Endodermal cell (in vitro differentiated cells): ENCODE results near the gene KRTAP10-8. TPM values are rescaled to one million over a fixed set of nuclear protein-coding genes. Genes with fewer than 3 reads are reported as not detected.

Source experiments
- DNase-seq: peaks from one replicate; pipeline ENCODE4 v3.0.0-alpha.2; 2017
- H3K27ac ChIP-seq: 2 replicates; pipeline ENCODE4 v1.5.1; 2013; ENCODE audit warnings: mild to moderate bottlenecking, low read depth, low read length, moderate library complexity
- H3K27me3 ChIP-seq: 2 replicates; pipeline ENCODE4 v1.6.1; 2013; ENCODE audit warnings: mild to moderate bottlenecking, low read length, moderate library complexity; ENCODE audit not compliant: insufficient read depth, control insufficient read depth, poor library complexity, severe bottlenecking
- H3K36me3 ChIP-seq: 2 replicates; pipeline ENCODE4 v1.7.0; 2013; ENCODE audit warnings: mild to moderate bottlenecking, low read length, moderate library complexity; ENCODE audit not compliant: control insufficient read depth, insufficient read depth
- H3K4me1 ChIP-seq: one replicate; pipeline ENCODE4 v1.7.0; 2013; ENCODE audit warnings: low read length; ENCODE audit not compliant: control insufficient read depth, insufficient read depth
- H3K4me3 ChIP-seq: 2 replicates; pipeline ENCODE4 v1.5.1; 2013; ENCODE audit warnings: mild to moderate bottlenecking, low read length, moderate library complexity
- H3K9ac ChIP-seq: 2 replicates; pipeline ENCODE4 v1.6.1; 2013; ENCODE audit warnings: mild to moderate bottlenecking, low read length, moderate library complexity; ENCODE audit not compliant: poor library complexity, severe bottlenecking; ENCODE audit errors: extremely low read depth
- H3K9me3 ChIP-seq: 2 replicates; pipeline ENCODE4 v1.6.1; 2013; ENCODE audit warnings: mild to moderate bottlenecking, low read length, moderate library complexity; ENCODE audit not compliant: control insufficient read depth
- H3K27ac Mint-ChIP-seq: 2 replicates; pipeline ENCODE4 v1.8.0; 2020; ENCODE audit warnings: mixed read lengths
- H3K27me3 Mint-ChIP-seq: 2 replicates; pipeline ENCODE4 v1.8.0; 2021; ENCODE audit warnings: mild to moderate bottlenecking, mixed read lengths; ENCODE audit not compliant: insufficient read depth
- H3K36me3 Mint-ChIP-seq: 2 replicates; pipeline ENCODE4 v1.8.0; 2020; ENCODE audit warnings: low read depth, mixed read lengths
- H3K4me1 Mint-ChIP-seq: 2 replicates; pipeline ENCODE4 v1.8.0; 2020; ENCODE audit warnings: mixed read lengths
- H3K4me3 Mint-ChIP-seq: 2 replicates; pipeline ENCODE4 v1.8.0; 2020; ENCODE audit warnings: mild to moderate bottlenecking, moderate library complexity, mixed read lengths
- H3K9me3 Mint-ChIP-seq: 2 replicates; pipeline ENCODE4 v1.8.0; 2020; ENCODE audit warnings: mild to moderate bottlenecking, mixed read lengths
- WGBS, 2 experiments: methylation state at CpG; one replicate each; pipeline versions ENCODE4 v1.1.5 to v1.1.7; 2013; ENCODE audit warnings: missing lambda C conversion rate in 2 of 2, mixed read lengths in 1 of 2; ENCODE audit not compliant: insufficient coverage in 1 of 2, insufficient read length in 1 of 2; 5-methylcytosine and 5-hydroxymethylcytosine counted together
- long read RNA-seq, 4 experiments: library from polyadenylated mRNA in 2 of 4; library from RNA in 1 of 4; library from capped mRNA in 1 of 4; stranded (forward) in 3 of 4; unstranded in 1 of 4; transcript quantifications; one replicate each; pipeline ENCODE4 v2.0.0, GENCODE V29; 2020 to 2021; ENCODE audit warnings: inconsistent platforms in 1 of 4
- polyA plus RNA-seq, 2 experiments: library from polyadenylated mRNA; stranded (reverse); fragments of 50-300 nt; gene quantifications; one replicate each; pipeline ENCODE4 v1.2.3, GENCODE V29; 2013
- total RNA-seq, 2 donors: library from RNA; stranded (reverse); fragmentation: NEBNext Ultra II Directional in 1 of 2; extraction: Animal tissue kit (Norgen Biotek cat#: 25700) in 1 of 2; gene quantifications; 2 replicates in 1 of 2; 3 replicates in 1 of 2; pipeline ENCODE4 v1.2.1, GENCODE V29; 2021
- TF ChIP-seq, protein P1 (sequence below): fragments of 200-600 bp; sonication (generic); conservative IDR thresholded peaks from 2 replicates; pipeline ENCODE4 v1.5.0; 2021; ENCODE audit warnings: antibody characterized with exemption, mild to moderate bottlenecking

KRTAP10-8 gene
- total RNA-seq: not detected
- polyA plus RNA-seq (2013, experiment 1 of 2): not detected
- not detected for polyA plus RNA-seq (2013, experiment 2 of 2)
- long read RNA-seq, experiment 1: 0 reads
- long read RNA-seq, experiment 2: 0 reads
- long read RNA-seq, experiment 3: 0 reads
- long read RNA-seq, experiment 4: 0 reads

- no peaks in the 10 kb centered on the region for H3K27me3 ChIP-seq
- H3K4me3 ChIP-seq: no peak within 1 kb of the TSS
- H3K36me3 Mint-ChIP-seq: peaks cover 2% of the 10 kb centered on the region
- peaks cover 2% of the 10 kb centered on the region for H3K27me3 Mint-ChIP-seq
- H3K9me3 Mint-ChIP-seq: peaks cover 34% of the 10 kb centered on the region
- no peaks in the 10 kb centered on the region for H3K36me3 ChIP-seq
- WGBS, 2 experiments: 86 to 100% methylated on average over 2 to 8 of the region's 8 CpGs
- TF ChIP-seq, protein P1, sequence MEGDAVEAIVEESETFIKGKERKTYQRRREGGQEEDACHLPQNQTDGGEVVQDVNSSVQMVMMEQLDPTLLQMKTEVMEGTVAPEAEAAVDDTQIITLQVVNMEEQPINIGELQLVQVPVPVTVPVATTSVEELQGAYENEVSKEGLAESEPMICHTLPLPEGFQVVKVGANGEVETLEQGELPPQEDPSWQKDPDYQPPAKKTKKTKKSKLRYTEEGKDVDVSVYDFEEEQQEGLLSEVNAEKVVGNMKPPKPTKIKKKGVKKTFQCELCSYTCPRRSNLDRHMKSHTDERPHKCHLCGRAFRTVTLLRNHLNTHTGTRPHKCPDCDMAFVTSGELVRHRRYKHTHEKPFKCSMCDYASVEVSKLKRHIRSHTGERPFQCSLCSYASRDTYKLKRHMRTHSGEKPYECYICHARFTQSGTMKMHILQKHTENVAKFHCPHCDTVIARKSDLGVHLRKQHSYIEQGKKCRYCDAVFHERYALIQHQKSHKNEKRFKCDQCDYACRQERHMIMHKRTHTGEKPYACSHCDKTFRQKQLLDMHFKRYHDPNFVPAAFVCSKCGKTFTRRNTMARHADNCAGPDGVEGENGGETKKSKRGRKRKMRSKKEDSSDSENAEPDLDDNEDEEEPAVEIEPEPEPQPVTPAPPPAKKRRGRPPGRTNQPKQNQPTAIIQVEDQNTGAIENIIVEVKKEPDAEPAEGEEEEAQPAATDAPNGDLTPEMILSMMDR: no peak
- H3K27ac Mint-ChIP-seq: no peak within 1 kb of the TSS
- H3K9me3 ChIP-seq: peaks cover 24% of the 10 kb centered on the region
- no peak for DNase-seq
- no peaks in the 10 kb centered on the region for H3K4me1 ChIP-seq
- H3K27ac ChIP-seq: no peak within 1 kb of the TSS
- H3K9ac ChIP-seq: no peak within 1 kb of the TSS
- H3K4me3 Mint-ChIP-seq: no peak within 1 kb of the TSS
- H3K4me1 Mint-ChIP-seq: no peaks in the 10 kb centered on the region
Measured at GRCh38 chr21:44612029-44612486, at the start of gene KRTAP10-8. Gene KRTAP10-8 (plus strand): TSS chr21:44612079. CDS start chr21:44612101, 22 bp downstream.

GRCh38 chr21:44564099-44564498, 47.8 kb upstream of the KRTAP10-8 start:
- no peak overlapping the region for H3K4me3 Mint-ChIP-seq
- H3K9me3 Mint-ChIP-seq: no peaks in the 10 kb centered on the region
- TF ChIP-seq, protein P1: no peak
- Histone ChIP-seq H3K9ac (no peak overlapping the region), H3K36me3 (no peaks in the 10 kb centered on the region), H3K27ac (no peak overlapping the region), H3K4me3 (no peak overlapping the region), H3K4me1 (no peaks in the 10 kb centered on the region), H3K9me3 (no peaks in the 10 kb centered on the region), H3K27me3 (no peaks in the 10 kb centered on the region)
- H3K36me3 Mint-ChIP-seq: no peaks in the 10 kb centered on the region
- H3K4me1 Mint-ChIP-seq: no peaks in the 10 kb centered on the region
- no CpG with 5 or more reads among the region's 1 CpG for WGBS, 2 experiments
- DNase-seq: no peak
- no peak overlapping the region for H3K27ac Mint-ChIP-seq
- H3K27me3 Mint-ChIP-seq: no peaks in the 10 kb centered on the region

DNA sequence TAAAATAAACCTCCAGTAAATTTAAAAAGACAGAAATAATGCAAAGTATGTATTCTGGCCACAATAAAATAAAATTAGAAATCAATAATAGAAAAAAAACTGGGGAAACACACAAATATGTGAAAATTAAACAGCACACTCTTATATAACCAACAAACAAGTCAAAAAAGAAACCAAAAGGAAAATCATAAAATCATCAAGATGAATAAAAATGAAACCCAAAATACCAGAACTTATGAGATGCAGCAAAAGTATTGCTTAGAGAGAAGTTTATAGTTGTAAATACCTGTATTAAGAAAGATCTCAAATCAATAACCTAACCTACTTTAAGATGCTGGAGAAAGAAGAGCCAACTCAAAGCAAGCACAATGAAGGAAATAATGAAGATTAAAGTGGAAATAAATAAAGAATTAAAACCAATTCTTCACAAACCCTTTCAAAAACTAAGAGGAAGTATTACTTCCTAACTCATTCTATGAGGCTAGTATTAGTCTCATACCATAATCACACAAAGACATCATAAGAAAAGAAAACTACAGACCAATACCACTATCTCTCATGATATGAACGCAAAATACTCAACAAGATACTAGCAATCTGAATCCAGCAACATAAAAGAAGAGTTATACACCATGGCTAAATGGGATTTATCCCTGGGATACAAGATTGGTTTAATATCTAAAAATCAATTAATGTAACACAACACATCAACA, 46.8 kb upstream of the KRTAP10-8 start:
- no peak overlapping the region for H3K4me3 Mint-ChIP-seq
- TF ChIP-seq, protein P1: no peak
- no peaks in the 10 kb centered on the region for H3K27me3 ChIP-seq
- H3K27ac ChIP-seq: no peak overlapping the region
- no peaks in the 10 kb centered on the region for H3K36me3 Mint-ChIP-seq
- H3K36me3 ChIP-seq: no peaks in the 10 kb centered on the region
- H3K9ac ChIP-seq: no peak overlapping the region
- no peaks in the 10 kb centered on the region for H3K4me1 ChIP-seq
- DNase-seq: no peak
- H3K9me3 ChIP-seq: no peaks in the 10 kb centered on the region
- H3K27ac Mint-ChIP-seq: no peak overlapping the region
- no peaks in the 10 kb centered on the region for H3K9me3 Mint-ChIP-seq
- 0% methylated on average over 1 of the region's 1 CpG; no CpG with 5 or more reads in 1 of the 2 experiments for WGBS, 2 experiments
- no peak overlapping the region for H3K4me3 ChIP-seq
- no peaks in the 10 kb centered on the region for H3K4me1 Mint-ChIP-seq
- no peaks in the 10 kb centered on the region for H3K27me3 Mint-ChIP-seq
